Keratinocyte (primary cell): ENCODE measurements around the gene DONSON. TPM values are rescaled to one million over a fixed set of nuclear protein-coding genes. Genes with fewer than 3 reads are reported as not detected.

ENCODE experiments used
- DNase-seq: peaks from one replicate; pipeline ENCODE4 v3.0.0-alpha.2; 2011; ENCODE audit warnings: low read depth, missing footprints, low spot score
- FAIRE-seq: peaks from 2 replicates; lab custom pipeline; 2011; peaks lifted over from hg19 to GRCh38; lab: Jason Lieb, UNC
- H2AFZ ChIP-seq: 2 replicates; pipeline ENCODE4 v1.6.0; 2012; ENCODE audit warnings: low read length, control low read depth, inconsistent platforms; ENCODE audit not compliant: control insufficient read depth
- H3K27ac ChIP-seq: 2 replicates; pipeline ENCODE4 v1.5.1; 2011; ENCODE audit warnings: low read length; ENCODE audit not compliant: control insufficient read depth, insufficient read depth
- H3K27me3 ChIP-seq: 3 replicates; pipeline ENCODE4 v1.6.0; 2011; ENCODE audit warnings: low read length; ENCODE audit not compliant: control insufficient read depth, insufficient read depth; ENCODE audit errors: extremely low read depth
- H3K36me3 ChIP-seq, 2 experiments: 2 replicates in 1 of 2; 3 replicates in 1 of 2; pipeline ENCODE4 v1.5.1; 2011; ENCODE audit warnings: low read length in 2 of 2, mild to moderate bottlenecking in 1 of 2; ENCODE audit not compliant: control insufficient read depth in 2 of 2, insufficient read depth in 2 of 2; ENCODE audit errors: extremely low read depth in 1 of 2
- H3K4me1 ChIP-seq: 3 replicates; pipeline ENCODE4 v1.5.1; 2011; ENCODE audit warnings: low read length; ENCODE audit not compliant: control insufficient read depth, insufficient read depth; ENCODE audit errors: extremely low read depth
- H3K4me2 ChIP-seq: 3 replicates; pipeline ENCODE4 v1.6.0; 2011; ENCODE audit warnings: low read depth, low read length; ENCODE audit not compliant: control insufficient read depth, insufficient read depth; ENCODE audit errors: extremely low read depth
- H3K4me3 ChIP-seq, 3 experiments: fragments of 200-600 bp in 1 of 3; sonication (generic) in 1 of 3; 2 replicates in 2 of 3; 3 replicates in 1 of 3; pipeline ENCODE4 v1.5.1; 2011 to 2016; ENCODE audit warnings: low read length in 3 of 3, mild to moderate bottlenecking in 3 of 3, control low read depth in 2 of 3, inconsistent platforms in 1 of 3, low read depth in 1 of 3, mixed read lengths in 1 of 3, mixed run types in 1 of 3, moderate library complexity in 1 of 3; ENCODE audit not compliant: control insufficient read depth in 2 of 3, insufficient read depth in 2 of 3; ENCODE audit errors: extremely low read depth in 1 of 3
- H3K79me2 ChIP-seq: 2 replicates; pipeline ENCODE4 v1.6.0; 2012; ENCODE audit warnings: low read length; ENCODE audit not compliant: control insufficient read depth, insufficient read depth
- H3K9ac ChIP-seq: 3 replicates; pipeline ENCODE4 v1.6.0; 2011; ENCODE audit warnings: low read length; ENCODE audit not compliant: control insufficient read depth, insufficient read depth; ENCODE audit errors: extremely low read depth
- H3K9me1 ChIP-seq: 3 replicates; pipeline ENCODE4 v1.6.0; 2011; ENCODE audit warnings: low read length; ENCODE audit not compliant: control insufficient read depth, insufficient read depth; ENCODE audit errors: extremely low read depth
- H3K9me3 ChIP-seq: 2 replicates; pipeline ENCODE4 v1.5.1; 2012; ENCODE audit warnings: low read depth, low read length; ENCODE audit not compliant: control insufficient read depth
- H4K20me1 ChIP-seq: 3 replicates; pipeline ENCODE4 v1.6.0; 2011; ENCODE audit warnings: low read length; ENCODE audit not compliant: control insufficient read depth, insufficient read depth; ENCODE audit errors: extremely low read depth
- CTCF ChIP-seq, 3 experiments: IDR thresholded peaks in 1 of 3; conservative IDR thresholded peaks in 1 of 3; optimal IDR thresholded peaks in 1 of 3; 2 replicates in 2 of 3; 3 replicates in 1 of 3; pipeline versions ENCODE3 to v1.5.1; 2011; ENCODE audit warnings: low read length in 3 of 3, mild to moderate bottlenecking in 3 of 3, moderate library complexity in 2 of 3, control low read depth in 1 of 3, inconsistent platforms in 1 of 3; ENCODE audit not compliant: insufficient read depth in 2 of 3; ENCODE audit errors: extremely low read depth in 1 of 3
- EZH2 ChIP-seq: IDR thresholded peaks from one replicate; pipeline ENCODE4 v1.6.1; 2012; ENCODE audit warnings: inconsistent platforms, mild to moderate bottlenecking, low read length, moderate library complexity
- dilution Hi-C: fragments of 300-500 bp; cut with MboI; formaldehyde crosslinking; loops from one replicate; pipeline ENCODE4 v1.7.0; 2020; ENCODE audit warnings: low sequenced_read_pairs; ENCODE audit not compliant: extremely low pct_ligation_motif_present
- polyA plus RNA-seq, 5 experiments: library from polyadenylated mRNA; depleted of rRNA in 3 of 5; stranded (reverse) in 3 of 5; stranded (forward) in 1 of 5; unstranded in 1 of 5; fragments of >200 nt; gene quantifications; 1 replicate in 1 of 5; 2 replicates in 3 of 5; 3 replicates in 1 of 5; pipeline versions ENCODE4 v1.2.1 to v1.2.3, GENCODE V29; 2011 to 2012; ENCODE audit warnings: missing spikeins in 2 of 5, low read depth in 1 of 5, low replicate concordance in 1 of 5

Gene DONSON
- polyA plus RNA-seq, 1 donor (not counting 4 experiments of a cell fraction or from before 2014, with no cell fraction given), result 17.0 TPM

GRCh38 chr21:33611006-33611744 lies 22.7 kb upstream of the DONSON start:
- H2AFZ ChIP-seq, result no peak overlapping the region
- no peaks in the 10 kb centered on the region for H3K79me2 ChIP-seq
- no peak overlapping the region for H3K9ac ChIP-seq
- H4K20me1 ChIP-seq, result no peaks in the 10 kb centered on the region
- no peak overlapping the region for H3K27ac ChIP-seq
- no peaks in the 10 kb centered on the region for H3K9me1 ChIP-seq
- no peak overlapping the region for H3K4me3 ChIP-seq
- no peak overlapping the region for H3K4me2 ChIP-seq
- no peaks in the 10 kb centered on the region for H3K4me1 ChIP-seq
- FAIRE-seq (no peak), DNase-seq (no peak)
- H3K27me3 ChIP-seq, result no peaks in the 10 kb centered on the region
- no peaks in the 10 kb centered on the region for H3K9me3 ChIP-seq
- no peak for TF ChIP-seq EZH2
- TF ChIP-seq CTCF (optimal IDR thresholded peaks at IDR 0.05 in 1 of 3, IDR thresholded peaks at IDR 0.05 in 1 of 3, conservative IDR thresholded peaks at IDR 0.05 in 1 of 3; ENCODE audit: extremely low read depth in 1 of 3, insufficient read depth in 2 of 3, low read length in 3 of 3), result no peak
- dilution Hi-C loops, result no loop called here
- peaks cover 0 to 6% of the 10 kb centered on the region in 2 experiments for H3K36me3 ChIP-seq

GRCh38 chr21:33608559-33608958 lies 20.1 kb upstream of the DONSON start:
- no peak overlapping the region for H3K4me2 ChIP-seq
- no peak overlapping the region for H3K4me3 ChIP-seq
- no peak overlapping the region for H3K27ac ChIP-seq
- no peak for DNase-seq
- H3K9ac ChIP-seq, result no peak overlapping the region
- H3K36me3 ChIP-seq, result peaks cover 0 to 6% of the 10 kb centered on the region in 2 experiments
- no peaks in the 10 kb centered on the region for H3K9me1 ChIP-seq
- no peak overlapping the region for H2AFZ ChIP-seq
- H3K4me1 ChIP-seq, result no peaks in the 10 kb centered on the region
- no peaks in the 10 kb centered on the region for H4K20me1 ChIP-seq
- dilution Hi-C loops, result no loop called here
- no peak for TF ChIP-seq EZH2
- TF ChIP-seq CTCF (optimal IDR thresholded peaks at IDR 0.05 in 1 of 3, IDR thresholded peaks at IDR 0.05 in 1 of 3, conservative IDR thresholded peaks at IDR 0.05 in 1 of 3; ENCODE audit: extremely low read depth in 1 of 3, insufficient read depth in 2 of 3, low read length in 3 of 3), result no peak
- no peaks in the 10 kb centered on the region for H3K27me3 ChIP-seq
- no peak for FAIRE-seq
- no peaks in the 10 kb centered on the region for H3K9me3 ChIP-seq
- H3K79me2 ChIP-seq, result no peaks in the 10 kb centered on the region
